ENCODE measurements around the gene FADS1. TPM values are rescaled to one million over a fixed set of nuclear protein-coding genes. Genes with fewer than 3 reads are reported as not detected.
A peak's percentile ranks its signal among the peaks of the same experiment; 100 is the strongest.

FADS1 gene
- total and polyA plus RNA-seq, 2 of the 13 experiments (the other 11 are each of a cell fraction or from before 2014, with no cell fraction given) = 91.8 to 108 TPM

DNA sequence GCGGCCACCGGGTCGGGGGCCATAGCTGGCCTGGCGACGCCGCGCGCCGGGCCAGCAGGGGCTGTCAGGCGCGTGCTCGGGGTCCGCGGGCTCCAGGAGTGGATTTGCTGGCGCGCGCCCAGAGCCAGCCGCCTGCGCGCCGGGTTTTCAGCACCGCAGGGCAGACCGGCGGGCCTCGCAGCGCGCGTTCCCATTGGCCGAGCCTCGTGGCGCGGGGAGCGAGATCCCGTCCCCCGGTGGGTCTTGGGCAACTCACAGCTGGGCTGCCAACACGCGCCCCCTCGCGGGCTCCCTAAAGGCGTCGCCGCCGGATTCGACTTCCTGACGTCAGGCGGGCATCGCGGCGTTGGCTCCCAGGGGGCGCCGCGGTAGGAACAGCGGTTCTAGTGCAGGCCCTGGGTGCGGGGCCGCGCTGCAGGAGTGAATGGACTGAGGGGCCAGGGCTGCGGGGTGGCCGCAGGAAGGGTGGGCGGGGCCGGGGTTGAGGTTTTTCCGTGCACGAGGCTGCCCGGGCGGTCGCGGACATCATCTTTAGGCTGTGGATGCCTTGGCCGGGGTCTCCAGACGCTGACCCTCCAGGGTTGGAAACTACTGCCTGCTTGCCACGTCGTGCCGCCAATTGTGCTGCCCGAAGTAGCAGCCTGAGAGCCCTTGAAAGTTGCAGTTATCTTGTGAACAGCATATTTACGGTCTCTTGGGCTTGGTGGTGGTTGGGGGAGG is at the start of gene FADS1 (continued):
- no peak for TF ChIP-seq TCF12 (IDR thresholded peaks at IDR 0.05)
- peak; percentile 94 for TF ChIP-seq TCF12 (CRISPR knock-in tag; IDR thresholded peaks at IDR 0.05)
- no peak for TF ChIP-seq CENPX (CRISPR knock-in tag; IDR thresholded peaks at IDR 0.05)
- peak; percentile 78 for TF ChIP-seq NFYB (CRISPR knock-in tag; IDR thresholded peaks at IDR 0.05)
- peak; percentile 84 for TF ChIP-seq SALL1 (CRISPR knock-in tag; IDR thresholded peaks at IDR 0.05)
- TF ChIP-seq ZNF775 (CRISPR knock-in tag; IDR thresholded peaks at IDR 0.05; ENCODE audit: borderline replicate concordance) = peak; percentile 81; the same call in 1 of the 2 replicates
- 0 out of 2 replicates have a peak, but pooled peaks have one; percentile 13 for TF ChIP-seq MLXIP (CRISPR knock-in tag; IDR thresholded peaks at IDR 0.05; ENCODE audit: borderline replicate concordance)
- no peak for TF ChIP-seq PCBP2 (optimal IDR thresholded peaks at IDR 0.05; ENCODE audit: low read depth, low read length, poor library complexity, severe bottlenecking)
- TF ChIP-seq THAP9 (CRISPR knock-in tag; IDR thresholded peaks at IDR 0.05; ENCODE audit: borderline replicate concordance) = peak; percentile 63; the same call in 1 of the 2 replicates
- TF ChIP-seq BHLHE40 (IDR thresholded peaks at IDR 0.05; ENCODE audit: low read length) = no peak
- no peak for TF ChIP-seq POLR2A (IDR thresholded peaks at IDR 0.05; ENCODE audit: insufficient read depth in 1 of 2, low read depth in 2 of 2, low read length in 2 of 2)
- TF ChIP-seq KAT8 (CRISPR knock-in tag; IDR thresholded peaks at IDR 0.05) = peak; percentile 86; the same call in 1 of the 2 replicates
- TF ChIP-seq ZNF749 (CRISPR knock-in tag; IDR thresholded peaks at IDR 0.05; ENCODE audit: borderline replicate concordance) = peak; percentile 87; the same call in 1 of the 2 replicates
- TF ChIP-seq DMAP1 (CRISPR knock-in tag; IDR thresholded peaks at IDR 0.05) = peak; percentile 88
- TF ChIP-seq ATF1 (CRISPR knock-in tag; IDR thresholded peaks at IDR 0.05) = 0 out of 2 replicates have a peak, but pooled peaks have one; percentile 60
- no peak for TF ChIP-seq SRSF9 (IDR thresholded peaks at IDR 0.05; ENCODE audit: borderline replicate concordance, insufficient read depth, low read depth, low read length, poor library complexity, severe bottlenecking)
- no peak; the same call in 1 of the 2 replicates for TF ChIP-seq ZNF839 (CRISPR knock-in tag; IDR thresholded peaks at IDR 0.05; ENCODE audit: borderline replicate concordance)
- TF ChIP-seq ZNF607 (CRISPR knock-in tag; IDR thresholded peaks at IDR 0.05; ENCODE audit: borderline replicate concordance) = peak; percentile 72
- 0 out of 2 replicates have a peak, but pooled peaks have one; percentile 42 for TF ChIP-seq ZNF33A (CRISPR knock-in tag; IDR thresholded peaks at IDR 0.05; ENCODE audit: borderline replicate concordance)
- TF ChIP-seq MIXL1 (CRISPR knock-in tag; IDR thresholded peaks at IDR 0.05) = 0 out of 2 replicates have a peak, but pooled peaks have one; percentile 50

All from HepG2 (cell line).